Activated T-cell treated with anti-CD3 and anti-CD28 coated beads, Interleukin-2, amount 50 U/mL, for 4 hours (primary cell): ENCODE data around the gene ZFP57. TPM values are rescaled to one million over a fixed set of nuclear protein-coding genes. Genes with fewer than 3 reads are reported as not detected.

Experiments
- ATAC-seq, 2 donors: fragments of 200-7000 bp; cut with Tn5 transposase; one replicate each; pipeline ENCODE4 v1.10.0; 2021
- DNase-seq: peaks from one replicate; pipeline ENCODE4 v3.0.0-alpha.2; 2020
- H3K27me3 Mint-ChIP-seq: one replicate; pipeline ENCODE4 v1.8.0; 2021; ENCODE audit warnings: low read depth, mixed read lengths
- H3K36me3 Mint-ChIP-seq: one replicate; pipeline ENCODE4 v1.8.0; 2022; ENCODE audit warnings: mixed read lengths; ENCODE audit not compliant: insufficient read depth
- H3K4me1 Mint-ChIP-seq: one replicate; pipeline ENCODE4 v1.8.0; 2021; ENCODE audit warnings: low read depth, mixed read lengths
- H3K4me3 Mint-ChIP-seq: one replicate; pipeline ENCODE4 v1.8.0; 2021; ENCODE audit warnings: mild to moderate bottlenecking, moderate library complexity, mixed read lengths
- H3K9me3 Mint-ChIP-seq: one replicate; pipeline ENCODE4 v1.8.0; 2021; ENCODE audit warnings: mixed read lengths
- total RNA-seq, 3 donors: library from RNA; stranded (reverse); gene quantifications; one replicate each; pipeline ENCODE4 v1.2.1, GENCODE V29; 2021

Gene ZFP57
- total RNA-seq, 3 donors from 2014 or later, result not detected

- peak; percentile 57 to 59 for ATAC-seq
- peak; percentile 50 for DNase-seq
- H3K36me3 Mint-ChIP-seq, result no peaks in the 10 kb centered on the region
- no peaks in the 10 kb centered on the region for H3K9me3 Mint-ChIP-seq
- H3K4me1 Mint-ChIP-seq, result peaks cover 37% of the 10 kb centered on the region
- H3K4me3 Mint-ChIP-seq, result peak overlapping the region; percentile 87
- peaks cover 12% of the 10 kb centered on the region for H3K27me3 Mint-ChIP-seq
Measured at GRCh38 chr6:29628419-29629281, 52.3 kb downstream of the ZFP57 start.

- ATAC-seq (peak; percentile 36 to 41), DNase-seq (peak; percentile 52)
- no peaks in the 10 kb centered on the region for H3K9me3 Mint-ChIP-seq
- no peaks in the 10 kb centered on the region for H3K36me3 Mint-ChIP-seq
- peaks cover 32% of the 10 kb centered on the region for H3K4me1 Mint-ChIP-seq
- H3K4me3 Mint-ChIP-seq, result peak overlapping the region; percentile 87
- H3K27me3 Mint-ChIP-seq, result peaks cover 12% of the 10 kb centered on the region
Measured at GRCh38 chr6:29627755-29628418, 53.1 kb downstream of the ZFP57 start.

- peaks cover 31% of the 10 kb centered on the region for H3K4me1 Mint-ChIP-seq
Measured at GRCh38 chr6:29626948-29627754, 53.8 kb downstream of the ZFP57 start.

GRCh38 chr6:29625337-29625930 lies 55.5 kb downstream of the ZFP57 start:
- H3K9me3 Mint-ChIP-seq, result no peaks in the 10 kb centered on the region
- H3K27me3 Mint-ChIP-seq, result peaks cover 7% of the 10 kb centered on the region
- no peak for DNase-seq
- no peak overlapping the region for H3K4me3 Mint-ChIP-seq
- peaks cover 8% of the 10 kb centered on the region for H3K36me3 Mint-ChIP-seq
- peaks cover 18% of the 10 kb centered on the region for H3K4me1 Mint-ChIP-seq
- no peak for ATAC-seq

More at GRCh38 chr6:29626948-29627754, 53.8 kb downstream of the ZFP57 start:
- H3K27me3 Mint-ChIP-seq, result peaks cover 12% of the 10 kb centered on the region
- peak overlapping the region; percentile 51 for H3K4me3 Mint-ChIP-seq
- ATAC-seq (no peak), DNase-seq (no peak)
- H3K36me3 Mint-ChIP-seq, result no peaks in the 10 kb centered on the region
- H3K9me3 Mint-ChIP-seq, result no peaks in the 10 kb centered on the region

GRCh38 chr6:29624520-29624961 lies 56.4 kb downstream of the ZFP57 start:
- H3K9me3 Mint-ChIP-seq, result no peaks in the 10 kb centered on the region
- peaks cover 14% of the 10 kb centered on the region for H3K4me1 Mint-ChIP-seq
- peaks cover 11% of the 10 kb centered on the region for H3K36me3 Mint-ChIP-seq
- no peak for DNase-seq
- H3K4me3 Mint-ChIP-seq, result no peak overlapping the region
- peaks cover 4% of the 10 kb centered on the region for H3K27me3 Mint-ChIP-seq
- ATAC-seq, result no peak

Other genes with a start within 250 kb of the ZFP57 start
- not detected for gene OR10C1, start 241.8 kb downstream of the ZFP57 start, total RNA-seq
- not detected for gene OR11A1, start 224.1 kb downstream of the ZFP57 start, total RNA-seq
- not detected for gene OR2H1, start 224.0 kb downstream of the ZFP57 start, total RNA-seq
- gene MAS1L, start 193.2 kb downstream of the ZFP57 start, total RNA-seq, result not detected
- 1 to 10 TPM; 1.6 to 3.5 (median 3.3) TPM for gene UBD, start 121.4 kb downstream of the ZFP57 start, total RNA-seq
- not detected for gene OR2H2, start 96.0 kb downstream of the ZFP57 start, total RNA-seq
- gene GABBR1, start 48.0 kb downstream of the ZFP57 start, total RNA-seq, result 1 to 10 TPM; 4.2 to 5.6 (median 4.7) TPM
- gene MOG, start 24.1 kb downstream of the ZFP57 start, total RNA-seq, result not detected
- 100 to 1,000 TPM; 185 to 341 (median 228) TPM for gene HLA-F, start 42.3 kb upstream of the ZFP57 start, total RNA-seq
- 1 to 10 TPM in 1 of 3 donors, not detected in 2; 1.1 TPM for gene HLA-G, start 146.7 kb upstream of the ZFP57 start, total RNA-seq